H9 (cell line): Measurements from ENCODE around the gene EIF2S2. TPM values are rescaled to one million over a fixed set of nuclear protein-coding genes. Genes with fewer than 3 reads are reported as not detected.
"Not testable (repeated sequence)": the region's sequence is repeated elsewhere in the genome, so short reads cannot be mapped to it uniquely, and the experiment has no call there.

ENCODE experiments used
- DNase-seq: peaks from one replicate; pipeline ENCODE4 v3.0.0-alpha.2; 2017
- H2AFZ ChIP-seq: one replicate; pipeline ENCODE4 v1.6.1; 2013; ENCODE audit warnings: mild to moderate bottlenecking, low read length, control low read depth, moderate library complexity
- H2AK5ac ChIP-seq: 2 replicates; pipeline ENCODE4 v1.6.1; 2013; ENCODE audit warnings: low read length, control low read depth, mixed read lengths; ENCODE audit not compliant: insufficient read length
- H2BK120ac ChIP-seq: one replicate; pipeline ENCODE4 v1.6.1; 2013; ENCODE audit warnings: low read depth, mild to moderate bottlenecking, low read length, control low read depth, inconsistent platforms; ENCODE audit not compliant: poor library complexity, severe bottlenecking
- H2BK12ac ChIP-seq: 2 replicates; pipeline ENCODE4 v1.6.1; 2013; ENCODE audit warnings: low read length, control low read depth, mixed read lengths, low read depth; ENCODE audit not compliant: insufficient read length
- H2BK15ac ChIP-seq: 2 replicates; pipeline ENCODE4 v1.6.1; 2013; ENCODE audit warnings: low read depth, low read length, control low read depth
- H2BK20ac ChIP-seq: one replicate; pipeline ENCODE4 v1.6.1; 2013; ENCODE audit warnings: low read depth, mild to moderate bottlenecking, low read length, control low read depth, inconsistent platforms; ENCODE audit not compliant: poor library complexity, severe bottlenecking
- H2BK5ac ChIP-seq: 2 replicates; pipeline ENCODE4 v1.6.1; 2013; ENCODE audit warnings: low read length, control low read depth, mixed read lengths; ENCODE audit not compliant: insufficient read length
- H3K14ac ChIP-seq: 2 replicates; pipeline ENCODE4 v1.6.1; 2013; ENCODE audit warnings: low read length, control low read depth; ENCODE audit not compliant: insufficient read depth
- H3K18ac ChIP-seq: 2 replicates; pipeline ENCODE4 v1.6.1; 2013; ENCODE audit warnings: low read depth, mild to moderate bottlenecking, mixed read lengths, low read length, control low read depth; ENCODE audit not compliant: insufficient read length
- H3K23ac ChIP-seq: 2 replicates; pipeline ENCODE4 v1.6.1; 2013; ENCODE audit warnings: low read length, control low read depth, mixed read lengths, low read depth; ENCODE audit not compliant: insufficient read length
- H3K23me2 ChIP-seq: 2 replicates; pipeline ENCODE4 v1.6.1; 2013; ENCODE audit warnings: low read depth, mild to moderate bottlenecking, mixed read lengths, low read length, control low read depth; ENCODE audit not compliant: insufficient read length, poor library complexity, severe bottlenecking
- H3K27ac ChIP-seq: 2 replicates; pipeline ENCODE4 v1.5.1; 2013; ENCODE audit warnings: low read length, control low read depth, mixed read lengths, low read depth; ENCODE audit not compliant: insufficient read length
- H3K27me3 ChIP-seq: 2 replicates; pipeline ENCODE4 v1.6.1; 2013; ENCODE audit warnings: low read length, control low read depth, inconsistent platforms; ENCODE audit not compliant: insufficient read depth
- H3K4ac ChIP-seq: 2 replicates; pipeline ENCODE4 v1.6.1; 2013; ENCODE audit warnings: low read depth, mild to moderate bottlenecking, control low read depth, inconsistent platforms, low read length, moderate library complexity
- H3K4me1 ChIP-seq: 2 replicates; pipeline ENCODE4 v1.6.1; 2013; ENCODE audit warnings: low read length, control low read depth, inconsistent platforms; ENCODE audit not compliant: insufficient read depth
- H3K4me2 ChIP-seq: 2 replicates; pipeline ENCODE4 v1.6.1; 2013; ENCODE audit warnings: low read length, control low read depth, mixed read lengths; ENCODE audit not compliant: insufficient read length, insufficient read depth
- H3K56ac ChIP-seq: 2 replicates; pipeline ENCODE4 v1.6.1; 2013; ENCODE audit warnings: low read depth, mild to moderate bottlenecking, mixed read lengths, low read length, control low read depth; ENCODE audit not compliant: insufficient read length
- H3K79me1 ChIP-seq: 2 replicates; pipeline ENCODE4 v1.6.1; 2013; ENCODE audit warnings: low read depth, mild to moderate bottlenecking, moderate library complexity, low read length, control low read depth, inconsistent platforms; ENCODE audit not compliant: insufficient read depth, poor library complexity, severe bottlenecking
- H3K79me2 ChIP-seq: 2 replicates; pipeline ENCODE4 v1.6.1; 2013; ENCODE audit warnings: low read length, control low read depth, inconsistent platforms; ENCODE audit not compliant: insufficient read depth
- H3K9ac ChIP-seq: 2 replicates; pipeline ENCODE4 v1.6.1; 2013; ENCODE audit warnings: low read length, control low read depth, mixed read lengths; ENCODE audit not compliant: insufficient read length; ENCODE audit errors: extremely low read depth
- H3K9me3 ChIP-seq: one replicate; pipeline ENCODE4 v1.6.1; 2013; ENCODE audit warnings: low read depth, low read length, inconsistent platforms; ENCODE audit not compliant: control insufficient read depth
- H3T11ph ChIP-seq: one replicate; pipeline ENCODE4 v1.6.1; 2013; ENCODE audit warnings: mild to moderate bottlenecking, low read length, control low read depth, inconsistent platforms
- H4K20me1 ChIP-seq: one replicate; pipeline ENCODE4 v1.6.1; 2013; ENCODE audit not compliant: control insufficient read depth, insufficient read length, insufficient read depth
- H4K5ac ChIP-seq: 2 replicates; pipeline ENCODE4 v1.6.1; 2013; ENCODE audit warnings: low read depth, mild to moderate bottlenecking, mixed read lengths, low read length, control low read depth; ENCODE audit not compliant: insufficient read length
- H4K8ac ChIP-seq: replicated peaks from 2 replicates; pipeline ENCODE4 v1.6.1; 2013; ENCODE audit warnings: low read length, control low read depth, mixed read lengths, low read depth; ENCODE audit not compliant: insufficient read length
- H4K91ac ChIP-seq: 2 replicates; pipeline ENCODE4 v1.6.1; 2013; ENCODE audit warnings: low read depth, mild to moderate bottlenecking, moderate library complexity, mixed read lengths, low read length, control low read depth; ENCODE audit not compliant: insufficient read length
- H3K27ac Mint-ChIP-seq, 3 experiments: 2 replicates in 2 of 3; 3 replicates in 1 of 3; pipeline ENCODE4 v1.8.0; 2020 to 2021; ENCODE audit warnings: mixed read lengths in 3 of 3, mild to moderate bottlenecking in 1 of 3, moderate library complexity in 1 of 3
- H3K27me3 Mint-ChIP-seq: 2 replicates; pipeline ENCODE4 v1.8.0; 2021; ENCODE audit warnings: low read depth, mild to moderate bottlenecking, moderate library complexity, mixed read lengths
- H3K36me3 Mint-ChIP-seq, 3 experiments: 2 replicates in 2 of 3; 3 replicates in 1 of 3; pipeline ENCODE4 v1.8.0; 2020 to 2021; ENCODE audit warnings: low read depth in 3 of 3, mixed read lengths in 3 of 3; ENCODE audit not compliant: insufficient read depth in 1 of 3
- H3K4me1 Mint-ChIP-seq, 2 experiments: 2 replicates each; pipeline ENCODE4 v1.8.0; 2020; ENCODE audit warnings: mixed read lengths in 2 of 2
- H3K4me3 Mint-ChIP-seq, 2 experiments: 2 replicates in 1 of 2; 3 replicates in 1 of 2; pipeline ENCODE4 v1.8.0; 2020 to 2021; ENCODE audit warnings: mild to moderate bottlenecking in 2 of 2, mixed read lengths in 2 of 2, moderate library complexity in 1 of 2
- H3K9me3 Mint-ChIP-seq, 2 experiments: 2 replicates in 1 of 2; 3 replicates in 1 of 2; pipeline ENCODE4 v1.8.0; 2020; ENCODE audit warnings: mild to moderate bottlenecking in 2 of 2, mixed read lengths in 2 of 2, moderate library complexity in 1 of 2
- WGBS: extraction: QIAGEN DNeasy Blood & Tissue Kit; methylation state at CpG from one replicate; pipeline ENCODE4 v1.1.7; 2013; ENCODE audit warnings: missing lambda C conversion rate, low lambda C conversion rate, mixed read lengths; ENCODE audit not compliant: insufficient read length; ENCODE audit errors: extremely low coverage; 5-methylcytosine and 5-hydroxymethylcytosine counted together
- total RNA-seq: library from RNA; stranded (reverse); gene quantifications from 2 replicates; pipeline ENCODE4 v1.2.1, GENCODE V29; 2021

Gene EIF2S2
- total RNA-seq, 1 experiment from 2014 or later: 188 TPM

DNA sequence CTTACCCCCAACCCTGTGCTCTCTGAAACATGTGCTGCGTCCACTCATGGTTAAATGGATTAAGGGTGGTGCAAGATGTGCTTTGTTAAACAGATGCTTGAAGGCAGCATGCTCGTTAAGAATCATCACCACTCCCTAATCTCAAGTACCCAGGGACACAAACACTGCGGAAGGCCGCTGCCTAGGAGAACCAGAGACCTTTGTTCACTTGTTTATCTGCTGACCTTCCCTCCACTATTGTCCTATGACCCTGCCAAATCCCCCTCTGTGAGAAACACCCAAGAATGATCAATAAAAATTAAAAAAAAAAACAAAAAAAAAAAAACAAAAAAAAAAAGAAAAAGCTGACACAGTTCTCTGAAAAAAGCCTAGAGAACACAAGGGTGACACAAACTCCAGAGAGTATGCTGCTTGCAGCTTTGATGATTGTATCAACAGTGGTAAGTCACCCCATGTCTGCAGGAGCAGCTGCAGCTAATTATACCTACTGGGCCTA is 21.4 kb upstream of the EIF2S2 start:
- not testable (repeated sequence) for H4K8ac ChIP-seq, H3K14ac ChIP-seq, H2AK5ac ChIP-seq, H3K56ac ChIP-seq, H4K20me1 ChIP-seq, H3K9ac ChIP-seq, H3K27ac ChIP-seq, H4K5ac ChIP-seq, H3K9me3 ChIP-seq, H3K79me1 ChIP-seq, H2BK5ac ChIP-seq, H3K18ac ChIP-seq, H2AFZ ChIP-seq, H3K4me3 Mint-ChIP-seq, H4K91ac ChIP-seq, H2BK120ac ChIP-seq, DNase-seq, H3K23me2 ChIP-seq, H2BK12ac ChIP-seq, H3K27ac Mint-ChIP-seq, H3K27me3 ChIP-seq, H3T11ph ChIP-seq, H2BK20ac ChIP-seq, H3K79me2 ChIP-seq, H3K4me1 ChIP-seq, H3K4me2 ChIP-seq, H3K4me1 Mint-ChIP-seq, H3K23ac ChIP-seq, H3K4ac ChIP-seq, H2BK15ac ChIP-seq
- Mint-ChIP-seq H3K9me3 (peaks cover 14% of the 10 kb centered on the region in 2 experiments), H3K36me3 (peaks cover 0 to 11% (median 3%) of the 10 kb centered on the region in 3 experiments; a peak in 4 of 7 replicates), H3K27me3 (peaks cover 23% of the 10 kb centered on the region)
- WGBS: no CpG with 5 or more reads among the region's 4 CpGs

DNA sequence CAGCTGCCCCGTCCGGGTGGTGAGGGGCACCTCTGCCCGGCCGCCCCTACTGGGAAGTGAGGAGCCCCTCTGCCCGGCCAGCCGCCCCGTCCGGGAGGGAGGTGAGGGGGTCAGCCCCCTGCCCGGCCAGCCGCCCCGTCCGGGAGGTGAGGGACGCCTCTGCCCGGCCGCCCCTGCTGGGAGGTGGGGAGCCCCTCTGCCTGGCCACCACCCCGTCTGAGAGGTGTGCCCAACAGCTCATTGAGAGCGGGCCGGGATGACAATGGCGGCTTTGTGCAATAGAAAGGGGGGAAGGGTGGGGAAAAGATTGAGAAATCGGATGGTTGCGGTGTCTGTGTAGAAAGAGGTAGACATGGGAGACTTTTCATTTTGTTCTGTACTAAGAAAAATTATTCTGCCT is 20.9 kb upstream of the EIF2S2 start:
- peaks cover 27% of the 10 kb centered on the region for H3K27me3 Mint-ChIP-seq
- H3K27ac ChIP-seq, H3K79me1 ChIP-seq, H2BK20ac ChIP-seq, H3K4me3 Mint-ChIP-seq, H2AFZ ChIP-seq, H3T11ph ChIP-seq, H2AK5ac ChIP-seq, H2BK5ac ChIP-seq, H3K4me1 Mint-ChIP-seq, H2BK12ac ChIP-seq, H3K9me3 ChIP-seq, H3K23me2 ChIP-seq, H3K23ac ChIP-seq, H3K4ac ChIP-seq, H3K79me2 ChIP-seq, H3K4me2 ChIP-seq, H4K20me1 ChIP-seq, H3K56ac ChIP-seq, H3K18ac ChIP-seq, H4K91ac ChIP-seq, H3K27ac Mint-ChIP-seq, H3K14ac ChIP-seq, H4K5ac ChIP-seq, H4K8ac ChIP-seq, DNase-seq, H2BK15ac ChIP-seq, H3K9ac ChIP-seq, H3K27me3 ChIP-seq, H2BK120ac ChIP-seq, H3K4me1 ChIP-seq: not testable (repeated sequence)
- peaks cover 14% of the 10 kb centered on the region in 2 experiments for H3K9me3 Mint-ChIP-seq
- peaks cover 0 to 11% (median 3%) of the 10 kb centered on the region in 3 experiments; a peak in 4 of 7 replicates for H3K36me3 Mint-ChIP-seq
- WGBS: no CpG with 5 or more reads among the region's 21 CpGs
